Stimulated activated CD4-positive, alpha-beta T cell treated with anti-CD3 and anti-CD28 coated beads, Interleukin-1b, Interleukin-23, amount 100 ng/mL, for 48 hours (primary cell): ENCODE data around the gene DEFB128.

ENCODE experiments used
- DNase-seq: peaks from one replicate; pipeline ENCODE4 v3.0.0-alpha.2; 2020

DEFB128 gene

GRCh38 chr20:145877-146276, 43.6 kb downstream of the DEFB128 start:
- no peak for DNase-seq

- no peak for DNase-seq
Measured at GRCh38 chr20:142290-142689, 47.2 kb downstream of the DEFB128 start, which contains the start of gene DEFB126. Gene DEFB126 (plus strand): TSS chr20:142590. CDS start chr20:142629, 39 bp downstream.
